Activated CD8-positive, alpha-beta T cell treated with anti-CD3 and anti-CD28 coated beads, Interleukin-2, amount 10 ng/mL, durations not matched to agents 7 days and 5 days (primary cell): Measurements from ENCODE around the gene SENP7. TPM values are rescaled to one million over a fixed set of nuclear protein-coding genes. Genes with fewer than 3 reads are reported as not detected.

Experiments
- ATAC-seq: fragments of 150-1000 bp; cut with Tn5 transposase; one replicate; pipeline ENCODE4 v1.10.0; 2021; ENCODE audit warnings: moderate library complexity
- CTCF ChIA-PET: fragments of 350-600 bp; sonication (Branson Sonifier 250); formaldehyde crosslinking; loops from one replicate; lab custom pipeline; 2021; ENCODE audit warnings: antibody characterized with exemption; lab: Charles Lee
- POLR2A ChIA-PET: fragments of 350-600 bp; sonication (Branson Sonifier 250); formaldehyde crosslinking; loops from one replicate; lab custom pipeline; 2021; ENCODE audit warnings: antibody characterized with exemption; lab: Charles Lee
- DNase-seq: peaks from one replicate; pipeline ENCODE4 v3.0.0-alpha.2; 2020
- H3K27ac Mint-ChIP-seq: one replicate; pipeline ENCODE4 v1.8.0; 2021; ENCODE audit warnings: mild to moderate bottlenecking, mixed read lengths
- H3K27me3 Mint-ChIP-seq: one replicate; pipeline ENCODE4 v1.8.0; 2021; ENCODE audit warnings: low read depth, mixed read lengths
- H3K36me3 Mint-ChIP-seq: one replicate; pipeline ENCODE4 v1.8.0; 2021; ENCODE audit warnings: low read depth, mixed read lengths
- H3K4me1 Mint-ChIP-seq: one replicate; pipeline ENCODE4 v1.8.0; 2021; ENCODE audit warnings: low read depth, mixed read lengths
- H3K4me3 Mint-ChIP-seq: one replicate; pipeline ENCODE4 v1.8.0; 2021; ENCODE audit warnings: mild to moderate bottlenecking, mixed read lengths
- H3K9me3 Mint-ChIP-seq: one replicate; pipeline ENCODE4 v1.8.0; 2022; ENCODE audit warnings: mixed read lengths; ENCODE audit not compliant: insufficient read depth
- total RNA-seq, 2 experiments: library from RNA; stranded (reverse); gene quantifications; one replicate each; pipeline ENCODE4 v1.2.3, GENCODE V29; 2021

The SENP7 gene
- total RNA-seq, 2 experiments from 2014 or later, result 20.6 to 20.9 TPM

DNA sequence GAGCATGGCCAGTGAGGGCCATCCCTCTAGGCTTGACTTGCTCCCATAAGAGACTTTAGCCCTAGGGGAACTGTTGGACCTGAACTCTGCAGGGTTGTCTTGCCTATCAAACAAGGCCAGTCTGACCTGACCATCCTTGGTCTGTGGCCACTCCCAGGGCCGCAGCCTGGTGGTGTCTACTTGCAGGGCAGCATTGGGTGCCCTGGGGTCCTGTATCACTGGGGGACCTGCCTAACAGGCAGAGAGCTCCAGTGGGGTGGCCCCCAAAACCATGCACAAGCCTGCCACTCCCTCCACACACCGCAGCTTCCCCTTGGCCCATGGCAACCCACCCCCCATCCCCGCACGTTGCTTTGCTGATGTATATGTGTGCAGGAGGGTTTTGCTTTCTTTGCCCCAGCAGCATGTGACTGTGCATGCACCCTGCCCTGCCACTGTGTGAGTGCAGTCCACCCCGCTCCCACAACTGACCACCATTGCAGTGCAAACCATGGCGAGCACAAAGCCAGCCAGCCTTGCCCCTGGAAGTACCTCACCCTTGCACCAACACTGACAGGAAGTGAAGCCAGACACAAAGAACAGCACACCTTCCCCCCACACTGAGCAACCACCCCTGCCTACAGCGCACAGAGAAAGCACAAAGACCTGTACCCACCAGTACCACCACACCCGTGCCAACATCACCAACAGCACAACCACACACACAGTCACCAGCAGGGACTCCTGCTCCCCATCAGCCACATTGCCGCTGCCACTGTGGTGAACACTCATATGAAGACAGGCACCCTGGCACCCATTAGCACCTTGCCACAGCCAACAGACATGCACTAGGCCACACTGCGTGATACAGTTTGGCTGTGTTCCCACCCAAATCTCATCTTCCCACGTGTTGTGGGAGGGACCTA lies 88.8 kb downstream of the SENP7 start:
- H3K27me3 Mint-ChIP-seq, result no peaks in the 10 kb centered on the region
- CTCF ChIA-PET, result no interaction called here
- peak overlapping the region; percentile 55 for H3K27ac Mint-ChIP-seq
- POLR2A ChIA-PET, result no interaction called here
- ATAC-seq, result no peak
- H3K4me3 Mint-ChIP-seq, result no peak overlapping the region
- peaks cover 27% of the 10 kb centered on the region for H3K36me3 Mint-ChIP-seq
- DNase-seq, result no peak
- peaks cover 29% of the 10 kb centered on the region for H3K4me1 Mint-ChIP-seq
- peaks cover 5% of the 10 kb centered on the region for H3K9me3 Mint-ChIP-seq

GRCh38 chr3:101418851-101419250 lies 94.2 kb downstream of the SENP7 start:
- no peak for ATAC-seq
- Mint-ChIP-seq H3K4me3 (no peak overlapping the region), H3K9me3 (no peaks in the 10 kb centered on the region), H3K27me3 (no peaks in the 10 kb centered on the region), H3K4me1 (peaks cover 18% of the 10 kb centered on the region), H3K27ac (no peak overlapping the region), H3K36me3 (peaks cover 18% of the 10 kb centered on the region)
- POLR2A ChIA-PET, result no interaction called here
- DNase-seq, result no peak
- CTCF ChIA-PET, result interaction anchor here (0.6 kb wide), 1 partner anchor 140 kb away, joined by 3 read pairs; no protein-coding TSS in a partner anchor

GRCh38 chr3:101414121-101414520 lies 98.9 kb downstream of the SENP7 start:
- peaks cover 9% of the 10 kb centered on the region for H3K9me3 Mint-ChIP-seq
- H3K36me3 Mint-ChIP-seq, result peaks cover 27% of the 10 kb centered on the region
- H3K4me3 Mint-ChIP-seq, result no peak overlapping the region
- no peak for DNase-seq
- POLR2A ChIA-PET, result no interaction called here
- no peaks in the 10 kb centered on the region for H3K27me3 Mint-ChIP-seq
- no peak for ATAC-seq
- CTCF ChIA-PET, result no interaction called here
- H3K27ac Mint-ChIP-seq, result no peak overlapping the region
- peaks cover 11% of the 10 kb centered on the region for H3K4me1 Mint-ChIP-seq

DNA sequence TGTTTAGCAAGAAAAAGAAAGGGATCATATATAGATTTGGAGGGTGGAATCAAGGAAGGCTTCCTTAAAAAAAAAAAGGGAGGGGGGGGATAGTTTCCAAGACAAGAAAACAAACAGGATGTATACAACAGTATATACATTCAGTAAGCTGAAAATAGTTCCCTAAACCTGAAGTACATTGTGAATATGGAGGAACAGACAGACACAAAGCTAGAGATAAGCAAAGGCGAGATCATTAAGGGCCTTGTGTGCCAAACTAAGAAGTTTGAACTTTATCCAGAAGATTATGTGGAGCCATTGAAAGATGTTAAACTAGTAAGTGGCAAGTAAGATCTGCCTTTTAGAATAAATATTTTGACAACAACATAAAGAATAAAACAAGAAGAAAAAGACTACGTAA lies 99.4 kb downstream of the SENP7 start:
- H3K4me3 Mint-ChIP-seq, result no peak overlapping the region
- H3K4me1 Mint-ChIP-seq, result peaks cover 11% of the 10 kb centered on the region
- ATAC-seq (no peak), DNase-seq (no peak)
- POLR2A ChIA-PET, result no interaction called here
- H3K36me3 Mint-ChIP-seq, result peaks cover 30% of the 10 kb centered on the region
- CTCF ChIA-PET, result no interaction called here
- H3K27ac Mint-ChIP-seq, result no peak overlapping the region
- no peaks in the 10 kb centered on the region for H3K27me3 Mint-ChIP-seq
- peaks cover 13% of the 10 kb centered on the region for H3K9me3 Mint-ChIP-seq

DNA sequence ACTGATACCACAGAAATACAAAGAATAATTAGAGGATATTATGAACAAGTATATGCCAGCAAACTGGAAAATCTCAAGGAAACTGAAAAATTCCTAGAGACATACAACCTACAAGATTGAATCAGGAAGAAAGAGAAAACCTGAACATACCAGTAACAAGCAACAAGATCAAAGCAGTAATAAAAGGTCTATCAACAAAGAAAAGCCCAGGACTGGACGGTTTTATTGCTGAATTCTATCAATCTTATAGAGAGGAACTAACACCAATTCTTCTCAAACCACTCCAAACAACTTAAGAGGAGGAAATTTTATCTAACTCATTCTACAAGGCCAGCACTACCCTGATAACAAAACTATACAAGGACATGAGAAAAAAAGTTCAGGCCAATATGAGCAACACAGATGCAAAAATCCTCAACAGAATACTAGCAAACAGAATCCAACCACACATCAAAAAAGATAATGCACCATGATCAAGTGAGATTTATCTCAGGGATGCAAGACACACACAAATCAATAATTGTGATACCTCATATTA lies 121.5 kb downstream of the SENP7 start:
- ChIA-PET CTCF (no interaction called here), POLR2A (no interaction called here)
- Mint-ChIP-seq H3K4me3 (no peak overlapping the region), H3K27me3 (no peaks in the 10 kb centered on the region), H3K9me3 (peaks cover 28% of the 10 kb centered on the region), H3K36me3 (peaks cover 57% of the 10 kb centered on the region), H3K27ac (no peak overlapping the region), H3K4me1 (peaks cover 17% of the 10 kb centered on the region)
- no peak for DNase-seq
- ATAC-seq, result no peak

- Mint-ChIP-seq H3K36me3 (peaks cover 52% of the 10 kb centered on the region), H3K9me3 (peaks cover 28% of the 10 kb centered on the region), H3K4me1 (peaks cover 17% of the 10 kb centered on the region), H3K27ac (no peak overlapping the region), H3K27me3 (no peaks in the 10 kb centered on the region), H3K4me3 (no peak overlapping the region)
- ATAC-seq, result no peak
- ChIA-PET POLR2A (no interaction called here), CTCF (no interaction called here)
- no peak for DNase-seq
Observed at GRCh38 chr3:101388706-101389105, 124.3 kb downstream of the SENP7 start.

DNA sequence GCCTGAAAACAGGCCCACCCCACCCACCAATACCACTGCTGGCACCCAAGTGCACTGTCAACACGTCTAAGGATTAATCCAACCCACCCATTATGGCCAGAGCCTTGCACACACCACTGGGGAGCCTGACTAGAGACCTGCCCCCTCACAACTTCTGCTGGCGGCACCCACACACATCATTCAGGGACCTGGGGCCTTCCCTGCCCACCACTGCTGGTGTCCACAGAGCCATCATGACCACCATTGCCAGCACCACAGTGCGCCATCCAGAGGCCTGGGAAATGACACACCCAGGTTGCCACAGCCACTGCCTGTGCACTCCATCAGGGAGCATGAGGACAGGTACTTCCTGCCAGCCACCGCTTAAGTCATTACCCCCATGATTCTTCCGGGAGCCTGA lies 125.7 kb downstream of the SENP7 start:
- Mint-ChIP-seq H3K9me3 (peaks cover 28% of the 10 kb centered on the region), H3K27me3 (no peaks in the 10 kb centered on the region), H3K36me3 (peaks cover 42% of the 10 kb centered on the region), H3K27ac (no peak overlapping the region), H3K4me1 (peaks cover 17% of the 10 kb centered on the region), H3K4me3 (no peak overlapping the region)
- ATAC-seq (no peak), DNase-seq (no peak)
- ChIA-PET CTCF (no interaction called here), POLR2A (no interaction called here)

- DNase-seq, result no peak
- Mint-ChIP-seq H3K36me3 (peaks cover 22% of the 10 kb centered on the region), H3K9me3 (peaks cover 11% of the 10 kb centered on the region), H3K4me1 (peaks cover 21% of the 10 kb centered on the region), H3K27ac (no peak overlapping the region), H3K27me3 (no peaks in the 10 kb centered on the region), H3K4me3 (no peak overlapping the region)
- ATAC-seq, result no peak
- CTCF ChIA-PET, result interaction anchor here (1.1 to 1.2 kb wide), 2 partner anchors 10 to 32 kb away, joined by 3 read pairs; no protein-coding TSS in a partner anchor
- POLR2A ChIA-PET, result no interaction called here
Observed at GRCh38 chr3:101384426-101384825, 128.6 kb downstream of the SENP7 start.

GRCh38 chr3:101383656-101384055 lies 129.4 kb downstream of the SENP7 start:
- H3K4me1 Mint-ChIP-seq, result peaks cover 24% of the 10 kb centered on the region
- CTCF ChIA-PET, result interaction anchor here (1.1 to 1.2 kb wide), 2 partner anchors 9 to 33 kb away, joined by 3 read pairs; no protein-coding TSS in a partner anchor

GRCh38 chr3:101383156-101383575 lies 129.8 kb downstream of the SENP7 start:
- Mint-ChIP-seq H3K4me3 (no peak overlapping the region), H3K27ac (no peak overlapping the region), H3K36me3 (peaks cover 20% of the 10 kb centered on the region), H3K4me1 (peaks cover 28% of the 10 kb centered on the region), H3K27me3 (no peaks in the 10 kb centered on the region), H3K9me3 (no peaks in the 10 kb centered on the region)
- ChIA-PET POLR2A (interaction anchor here (0.6 kb wide), 1 partner anchor 245 kb away, joined by 3 read pairs; no protein-coding TSS in a partner anchor), CTCF (no interaction called here)
- ATAC-seq, result no peak
- DNase-seq, result no peak

More at GRCh38 chr3:101383656-101384055, 129.4 kb downstream of the SENP7 start:
- DNase-seq (no peak), ATAC-seq (no peak)
- peaks cover 21% of the 10 kb centered on the region for H3K36me3 Mint-ChIP-seq
- peaks cover 5% of the 10 kb centered on the region for H3K9me3 Mint-ChIP-seq
- no peaks in the 10 kb centered on the region for H3K27me3 Mint-ChIP-seq
- H3K27ac Mint-ChIP-seq, result no peak overlapping the region
- POLR2A ChIA-PET, result no interaction called here
- H3K4me3 Mint-ChIP-seq, result no peak overlapping the region

GRCh38 chr3:101381809-101382208 lies 131.2 kb downstream of the SENP7 start:
- Mint-ChIP-seq H3K9me3 (no peaks in the 10 kb centered on the region), H3K27me3 (no peaks in the 10 kb centered on the region), H3K4me1 (peaks cover 29% of the 10 kb centered on the region), H3K27ac (no peak overlapping the region), H3K4me3 (no peak overlapping the region), H3K36me3 (peaks cover 15% of the 10 kb centered on the region)
- POLR2A ChIA-PET, result interaction anchor here (0.9 kb wide), 1 partner anchor 193 kb away, joined by 3 read pairs; no protein-coding TSS in a partner anchor
- DNase-seq (no peak), ATAC-seq (peak; percentile 45)
- CTCF ChIA-PET, result interaction anchor here (0.9 to 1.0 kb wide), 3 partner anchors 10 to 315 kb away, joined by 3 read pairs; no protein-coding TSS in a partner anchor
